Measurements from ENCODE around the gene C6orf141. TPM values are rescaled to one million over a fixed set of nuclear protein-coding genes. Genes with fewer than 3 reads are reported as not detected.
"Not testable (repeated sequence)": the region's sequence is repeated elsewhere in the genome, so short reads cannot be mapped to it uniquely, and the experiment has no call there.

Gene C6orf141
- total RNA-seq, 1 donor from 2014 or later, result 2.4 TPM

- peak; percentile 33 for DNase-seq (ENCODE audit: low spot score)
Observed at GRCh38 chr6:49570474-49571079, 20.1 kb downstream of the C6orf141 start.

GRCh38 chr6:49576618-49577017 lies 26.1 kb downstream of the C6orf141 start:
- no peak for DNase-seq (ENCODE audit: low spot score)

- DNase-seq (ENCODE audit: low spot score), result no peak
Observed at GRCh38 chr6:49579649-49580048, 29.2 kb downstream of the C6orf141 start.

- no peak for DNase-seq (ENCODE audit: low spot score)
Observed at GRCh38 chr6:49582529-49582928, 32.1 kb downstream of the C6orf141 start.

- DNase-seq (ENCODE audit: low spot score), result not testable (repeated sequence)
Observed at GRCh38 chr6:49587262-49587661, 36.8 kb downstream of the C6orf141 start.

Other genes starting within 250 kb of the C6orf141 start
- 21.4 TPM for gene MMUT, start 87.4 kb upstream of the C6orf141 start, total RNA-seq (ENCODE audit: insufficient read depth, low replicate concordance)
- gene CENPQ, start 87.3 kb upstream of the C6orf141 start, total RNA-seq (ENCODE audit: insufficient read depth, low replicate concordance), result 16.6 TPM
- 0.48 TPM for gene GLYATL3, start 50.7 kb upstream of the C6orf141 start, total RNA-seq (ENCODE audit: insufficient read depth, low replicate concordance)
- not detected for gene RHAG, start 86.2 kb downstream of the C6orf141 start, total RNA-seq (ENCODE audit: insufficient read depth, low replicate concordance)
- 0.96 TPM for gene CRISP2, start 162.9 kb downstream of the C6orf141 start, total RNA-seq (ENCODE audit: insufficient read depth, low replicate concordance)
- 10.8 TPM for gene CRISP3, start 193.7 kb downstream of the C6orf141 start, total RNA-seq (ENCODE audit: insufficient read depth, low replicate concordance)
- 7.0 TPM for gene PGK2, start 236.6 kb downstream of the C6orf141 start, total RNA-seq (ENCODE audit: insufficient read depth, low replicate concordance)

All from umbilical cord (tissue), 2 donors.